HG03575 (cell line): ENCODE results near the gene CHRNB1.

Experiments used
- ATAC-seq: cut with Tn5 transposase; IDR thresholded peaks from one replicate; pipeline ENCODE4 v1.9.1; 2021; ENCODE audit not compliant: unreplicated experiment, insufficient number of reproducible peaks, low FRiP score; ENCODE audit errors: extremely low read depth

CHRNB1 gene

GRCh38 chr17:7435676-7436555, 8.9 kb upstream of the CHRNB1 start:
- ATAC-seq = no peak

- ATAC-seq = no peak
Observed at GRCh38 chr17:7436556-7437368, 8.1 kb upstream of the CHRNB1 start.

DNA sequence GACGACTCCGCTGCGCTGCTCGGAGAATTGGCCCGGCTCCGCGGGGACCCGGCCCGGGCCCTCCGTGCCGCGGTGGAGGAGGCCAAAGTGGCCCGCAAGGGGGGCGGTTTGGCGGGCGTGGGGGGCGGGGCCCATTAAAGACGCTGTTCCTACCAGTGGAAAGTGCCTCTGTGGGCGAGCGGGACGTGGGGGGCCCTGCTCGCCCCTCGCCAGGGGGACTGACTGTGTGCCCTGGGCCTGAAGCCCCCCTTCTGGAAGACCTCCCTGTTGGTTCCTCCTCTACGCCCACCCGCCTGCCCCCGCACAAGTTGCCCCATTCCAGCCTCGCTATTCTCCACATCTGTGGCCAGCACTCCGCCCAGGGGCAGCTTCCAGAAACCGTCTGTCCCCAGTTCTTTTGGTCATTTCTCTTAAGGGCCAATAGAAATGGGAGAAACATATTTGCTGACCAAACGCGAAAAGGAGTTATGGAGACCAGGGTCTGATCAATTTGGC, 7.4 kb upstream of the CHRNB1 start:
- no peak for ATAC-seq

GRCh38 chr17:7437950-7438614, 6.8 kb upstream of the CHRNB1 start:
- ATAC-seq = no peak

- no peak for ATAC-seq
Observed at GRCh38 chr17:7438656-7439460, 6.0 kb upstream of the CHRNB1 start.

- no peak for ATAC-seq
Observed at GRCh38 chr17:7439462-7440112, 5.3 kb upstream of the CHRNB1 start, which contains the start of gene FGF11. Gene FGF11 (plus strand): TSS chr17:7439512. CDS start chr17:7439621, 109 bp downstream.

- no peak for ATAC-seq
Observed at GRCh38 chr17:7440113-7440833, 4.6 kb upstream of the CHRNB1 start.

- ATAC-seq = no peak
Observed at GRCh38 chr17:7440834-7441195, 4.0 kb upstream of the CHRNB1 start.

DNA sequence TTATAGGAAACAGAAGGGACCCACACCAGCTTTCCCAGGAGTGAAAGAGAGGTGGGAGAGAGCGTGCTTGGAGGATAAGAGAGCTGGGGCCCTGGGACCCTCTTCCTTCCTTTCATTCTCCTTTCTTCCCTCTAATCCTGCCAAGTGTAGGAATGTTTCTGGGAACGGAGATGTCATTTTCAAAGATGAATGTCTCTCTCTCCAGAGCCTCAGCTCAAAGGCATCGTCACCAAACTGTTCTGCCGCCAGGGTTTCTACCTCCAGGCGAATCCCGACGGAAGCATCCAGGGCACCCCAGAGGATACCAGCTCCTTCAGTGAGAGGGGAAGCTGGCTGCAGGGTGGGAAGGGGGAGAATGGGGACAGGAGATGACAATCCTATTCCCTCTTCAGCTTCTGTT, 3.6 kb upstream of the CHRNB1 start:
- no peak for ATAC-seq

DNA sequence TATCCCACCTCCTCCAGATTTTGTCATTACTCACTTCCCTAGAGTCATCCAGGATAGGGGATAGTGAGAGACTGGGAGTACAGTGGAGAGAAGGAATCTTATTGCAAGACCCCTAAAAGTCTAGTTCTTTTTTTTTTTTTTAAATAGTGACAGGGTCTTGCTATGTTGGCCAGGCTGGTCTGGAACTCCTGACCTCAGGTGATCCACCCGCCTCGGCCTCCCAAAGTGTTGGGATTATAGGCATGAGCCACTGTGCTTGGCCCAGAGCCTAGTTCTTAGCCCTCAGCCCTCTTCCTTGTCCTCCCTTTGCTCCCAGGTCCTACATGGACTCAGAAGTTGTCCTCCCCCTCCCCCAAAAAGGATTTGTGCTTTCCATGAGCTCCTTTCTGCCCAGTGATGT, 2.7 kb upstream of the CHRNB1 start:
- no peak for ATAC-seq

DNA sequence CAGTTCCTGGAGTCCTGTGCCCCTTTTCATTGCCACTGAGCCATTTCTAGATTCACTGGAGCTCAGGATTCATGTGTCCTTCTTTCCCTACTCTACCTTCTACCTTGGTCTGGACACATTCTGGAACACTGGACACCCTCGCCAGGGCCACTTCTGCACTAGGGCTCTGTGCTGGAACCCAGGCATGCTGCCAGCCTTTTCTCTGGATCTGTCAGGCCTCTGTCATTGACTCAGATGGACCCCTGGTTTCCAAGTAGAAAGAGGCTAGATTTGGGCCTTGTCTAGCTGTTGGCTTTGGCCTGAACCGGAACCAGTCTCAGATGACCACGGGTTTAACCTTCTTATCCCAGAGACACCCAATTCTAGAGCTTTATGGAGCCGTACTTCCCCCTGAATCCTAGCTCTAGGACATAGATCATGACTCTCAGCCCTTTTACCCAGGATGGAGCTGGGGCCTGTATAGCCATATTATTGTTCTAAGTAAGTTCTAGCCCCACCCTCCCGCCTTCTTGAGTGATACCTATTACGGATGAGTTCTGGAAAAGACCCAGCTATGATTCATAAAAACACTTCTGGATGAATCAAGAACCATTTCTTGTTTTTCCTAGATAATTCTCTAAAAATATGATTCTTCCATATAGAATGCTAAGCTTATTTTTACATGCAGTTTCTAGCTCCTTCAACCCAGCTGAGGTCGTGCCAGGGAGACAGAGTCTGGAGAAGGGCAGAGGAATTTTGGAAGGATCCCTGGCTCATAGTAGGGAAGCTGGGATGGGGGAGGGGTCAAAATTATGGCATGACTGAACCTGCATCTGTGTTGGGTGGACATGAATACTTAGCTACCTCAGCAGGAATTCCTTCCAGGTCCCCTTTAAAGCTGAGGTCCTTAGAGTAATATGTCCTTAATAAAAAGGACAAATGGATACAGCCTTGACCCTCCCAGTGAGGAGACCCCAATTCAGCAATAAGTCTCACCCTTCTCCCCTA, 1.1 kb upstream of the CHRNB1 start:
- no peak for ATAC-seq

- ATAC-seq = no peak
Observed at GRCh38 chr17:7445619-7445968, 733 bp downstream of the CHRNB1 start.

DNA sequence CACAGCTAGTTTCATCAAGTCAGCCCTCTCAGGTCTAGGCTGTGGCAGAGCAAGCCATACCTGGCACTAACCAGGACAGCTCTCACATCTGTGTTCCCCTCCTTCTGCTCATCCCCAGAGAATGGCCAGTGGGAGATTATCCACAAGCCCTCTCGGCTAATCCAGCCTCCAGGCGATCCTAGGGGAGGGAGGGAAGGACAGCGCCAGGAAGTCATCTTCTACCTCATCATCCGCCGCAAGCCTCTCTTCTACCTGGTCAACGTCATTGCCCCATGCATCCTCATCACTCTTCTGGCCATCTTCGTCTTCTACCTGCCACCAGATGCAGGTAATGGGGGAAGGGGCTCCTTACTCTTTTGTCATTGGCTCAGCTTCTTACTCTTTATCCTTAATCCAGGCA, 3.6 kb downstream of the CHRNB1 start:
- ATAC-seq = no peak

- no peak for ATAC-seq
Observed at GRCh38 chr17:7459961-7460545, 15.2 kb downstream of the CHRNB1 start.

DNA sequence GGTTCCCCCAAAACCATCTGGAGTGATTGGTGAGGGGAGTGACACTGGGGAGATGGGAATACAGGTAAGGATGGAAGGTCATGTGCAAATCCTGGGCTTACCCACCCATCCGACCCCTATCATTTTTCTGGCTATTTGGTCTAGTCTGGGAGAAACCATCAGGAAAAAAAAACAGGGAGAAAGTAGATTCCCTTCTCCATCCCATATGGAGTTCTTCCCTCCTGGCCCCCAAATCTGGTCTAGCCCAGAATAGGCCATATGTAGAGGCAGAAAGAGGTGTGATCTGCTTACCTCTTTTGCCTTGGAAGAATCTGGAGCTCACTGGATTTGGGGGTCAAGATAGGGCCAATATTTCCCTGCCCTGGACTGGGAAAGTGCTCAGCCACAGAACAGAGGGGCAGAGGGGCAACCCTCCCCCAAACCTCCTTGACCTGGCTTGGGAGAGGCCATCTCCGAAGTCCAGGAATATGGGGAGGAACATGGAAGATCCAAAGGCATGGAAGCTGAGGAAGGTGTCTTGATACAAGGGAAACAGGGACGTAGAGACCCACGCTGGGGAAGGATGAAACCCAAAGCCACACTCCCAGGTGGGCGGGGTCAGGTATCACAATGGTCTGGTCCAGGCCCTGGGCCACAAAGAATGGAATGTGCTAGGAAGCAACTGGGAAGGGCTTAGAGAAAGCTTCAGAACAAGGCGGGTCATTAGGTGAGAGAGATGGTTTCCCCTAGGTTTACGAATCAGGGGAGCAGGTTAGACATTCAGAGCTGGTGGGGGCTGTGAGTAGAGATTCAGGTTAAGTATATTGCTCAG, 16.2 kb downstream of the CHRNB1 start:
- ATAC-seq = no peak
